H9 (cell line): ENCODE data around the gene MTHFD1L. TPM values are rescaled to one million over a fixed set of nuclear protein-coding genes. Genes with fewer than 3 reads are reported as not detected.

Experiments used
- DNase-seq: peaks from one replicate; pipeline ENCODE4 v3.0.0-alpha.2; 2017
- H2AFZ ChIP-seq: one replicate; pipeline ENCODE4 v1.6.1; 2013; ENCODE audit warnings: mild to moderate bottlenecking, low read length, control low read depth, moderate library complexity
- H2AK5ac ChIP-seq: 2 replicates; pipeline ENCODE4 v1.6.1; 2013; ENCODE audit warnings: low read length, control low read depth, mixed read lengths; ENCODE audit not compliant: insufficient read length
- H2BK120ac ChIP-seq: one replicate; pipeline ENCODE4 v1.6.1; 2013; ENCODE audit warnings: low read depth, mild to moderate bottlenecking, low read length, control low read depth, inconsistent platforms; ENCODE audit not compliant: poor library complexity, severe bottlenecking
- H2BK12ac ChIP-seq: 2 replicates; pipeline ENCODE4 v1.6.1; 2013; ENCODE audit warnings: low read length, control low read depth, mixed read lengths, low read depth; ENCODE audit not compliant: insufficient read length
- H2BK15ac ChIP-seq: 2 replicates; pipeline ENCODE4 v1.6.1; 2013; ENCODE audit warnings: low read depth, low read length, control low read depth
- H2BK20ac ChIP-seq: one replicate; pipeline ENCODE4 v1.6.1; 2013; ENCODE audit warnings: low read depth, mild to moderate bottlenecking, low read length, control low read depth, inconsistent platforms; ENCODE audit not compliant: poor library complexity, severe bottlenecking
- H2BK5ac ChIP-seq: 2 replicates; pipeline ENCODE4 v1.6.1; 2013; ENCODE audit warnings: low read length, control low read depth, mixed read lengths; ENCODE audit not compliant: insufficient read length
- H3K14ac ChIP-seq: 2 replicates; pipeline ENCODE4 v1.6.1; 2013; ENCODE audit warnings: low read length, control low read depth; ENCODE audit not compliant: insufficient read depth
- H3K18ac ChIP-seq: 2 replicates; pipeline ENCODE4 v1.6.1; 2013; ENCODE audit warnings: low read depth, mild to moderate bottlenecking, mixed read lengths, low read length, control low read depth; ENCODE audit not compliant: insufficient read length
- H3K23ac ChIP-seq: 2 replicates; pipeline ENCODE4 v1.6.1; 2013; ENCODE audit warnings: low read length, control low read depth, mixed read lengths, low read depth; ENCODE audit not compliant: insufficient read length
- H3K23me2 ChIP-seq: 2 replicates; pipeline ENCODE4 v1.6.1; 2013; ENCODE audit warnings: low read depth, mild to moderate bottlenecking, mixed read lengths, low read length, control low read depth; ENCODE audit not compliant: insufficient read length, poor library complexity, severe bottlenecking
- H3K27ac ChIP-seq: 2 replicates; pipeline ENCODE4 v1.5.1; 2013; ENCODE audit warnings: low read length, control low read depth, mixed read lengths, low read depth; ENCODE audit not compliant: insufficient read length
- H3K27me3 ChIP-seq: 2 replicates; pipeline ENCODE4 v1.6.1; 2013; ENCODE audit warnings: low read length, control low read depth, inconsistent platforms; ENCODE audit not compliant: insufficient read depth
- H3K4ac ChIP-seq: 2 replicates; pipeline ENCODE4 v1.6.1; 2013; ENCODE audit warnings: low read depth, mild to moderate bottlenecking, control low read depth, inconsistent platforms, low read length, moderate library complexity
- H3K4me1 ChIP-seq: 2 replicates; pipeline ENCODE4 v1.6.1; 2013; ENCODE audit warnings: low read length, control low read depth, inconsistent platforms; ENCODE audit not compliant: insufficient read depth
- H3K4me2 ChIP-seq: 2 replicates; pipeline ENCODE4 v1.6.1; 2013; ENCODE audit warnings: low read length, control low read depth, mixed read lengths; ENCODE audit not compliant: insufficient read length, insufficient read depth
- H3K56ac ChIP-seq: 2 replicates; pipeline ENCODE4 v1.6.1; 2013; ENCODE audit warnings: low read depth, mild to moderate bottlenecking, mixed read lengths, low read length, control low read depth; ENCODE audit not compliant: insufficient read length
- H3K79me1 ChIP-seq: 2 replicates; pipeline ENCODE4 v1.6.1; 2013; ENCODE audit warnings: low read depth, mild to moderate bottlenecking, moderate library complexity, low read length, control low read depth, inconsistent platforms; ENCODE audit not compliant: insufficient read depth, poor library complexity, severe bottlenecking
- H3K79me2 ChIP-seq: 2 replicates; pipeline ENCODE4 v1.6.1; 2013; ENCODE audit warnings: low read length, control low read depth, inconsistent platforms; ENCODE audit not compliant: insufficient read depth
- H3K9ac ChIP-seq: 2 replicates; pipeline ENCODE4 v1.6.1; 2013; ENCODE audit warnings: low read length, control low read depth, mixed read lengths; ENCODE audit not compliant: insufficient read length; ENCODE audit errors: extremely low read depth
- H3K9me3 ChIP-seq: one replicate; pipeline ENCODE4 v1.6.1; 2013; ENCODE audit warnings: low read depth, low read length, inconsistent platforms; ENCODE audit not compliant: control insufficient read depth
- H3T11ph ChIP-seq: one replicate; pipeline ENCODE4 v1.6.1; 2013; ENCODE audit warnings: mild to moderate bottlenecking, low read length, control low read depth, inconsistent platforms
- H4K20me1 ChIP-seq: one replicate; pipeline ENCODE4 v1.6.1; 2013; ENCODE audit not compliant: control insufficient read depth, insufficient read length, insufficient read depth
- H4K5ac ChIP-seq: 2 replicates; pipeline ENCODE4 v1.6.1; 2013; ENCODE audit warnings: low read depth, mild to moderate bottlenecking, mixed read lengths, low read length, control low read depth; ENCODE audit not compliant: insufficient read length
- H4K8ac ChIP-seq: replicated peaks from 2 replicates; pipeline ENCODE4 v1.6.1; 2013; ENCODE audit warnings: low read length, control low read depth, mixed read lengths, low read depth; ENCODE audit not compliant: insufficient read length
- H4K91ac ChIP-seq: 2 replicates; pipeline ENCODE4 v1.6.1; 2013; ENCODE audit warnings: low read depth, mild to moderate bottlenecking, moderate library complexity, mixed read lengths, low read length, control low read depth; ENCODE audit not compliant: insufficient read length
- H3K27ac Mint-ChIP-seq, 3 experiments: 2 replicates in 2 of 3; 3 replicates in 1 of 3; pipeline ENCODE4 v1.8.0; 2020 to 2021; ENCODE audit warnings: mixed read lengths in 3 of 3, mild to moderate bottlenecking in 1 of 3, moderate library complexity in 1 of 3
- H3K27me3 Mint-ChIP-seq: 2 replicates; pipeline ENCODE4 v1.8.0; 2021; ENCODE audit warnings: low read depth, mild to moderate bottlenecking, moderate library complexity, mixed read lengths
- H3K36me3 Mint-ChIP-seq, 3 experiments: 2 replicates in 2 of 3; 3 replicates in 1 of 3; pipeline ENCODE4 v1.8.0; 2020 to 2021; ENCODE audit warnings: low read depth in 3 of 3, mixed read lengths in 3 of 3; ENCODE audit not compliant: insufficient read depth in 1 of 3
- H3K4me1 Mint-ChIP-seq, 2 experiments: 2 replicates each; pipeline ENCODE4 v1.8.0; 2020; ENCODE audit warnings: mixed read lengths in 2 of 2
- H3K4me3 Mint-ChIP-seq, 2 experiments: 2 replicates in 1 of 2; 3 replicates in 1 of 2; pipeline ENCODE4 v1.8.0; 2020 to 2021; ENCODE audit warnings: mild to moderate bottlenecking in 2 of 2, mixed read lengths in 2 of 2, moderate library complexity in 1 of 2
- H3K9me3 Mint-ChIP-seq, 2 experiments: 2 replicates in 1 of 2; 3 replicates in 1 of 2; pipeline ENCODE4 v1.8.0; 2020; ENCODE audit warnings: mild to moderate bottlenecking in 2 of 2, mixed read lengths in 2 of 2, moderate library complexity in 1 of 2
- WGBS: extraction: QIAGEN DNeasy Blood & Tissue Kit; methylation state at CpG from one replicate; pipeline ENCODE4 v1.1.7; 2013; ENCODE audit warnings: missing lambda C conversion rate, low lambda C conversion rate, mixed read lengths; ENCODE audit not compliant: insufficient read length; ENCODE audit errors: extremely low coverage; 5-methylcytosine and 5-hydroxymethylcytosine counted together
- total RNA-seq: library from RNA; stranded (reverse); gene quantifications from 2 replicates; pipeline ENCODE4 v1.2.1, GENCODE V29; 2021
- TF ChIP-seq, protein P1 (sequence below): fragments of 200-600 bp; sonication (generic); conservative IDR thresholded peaks from 3 replicates; pipeline ENCODE4 v1.8.0; 2021; ENCODE audit warnings: antibody characterized with exemption, mild to moderate bottlenecking

MTHFD1L gene
- total RNA-seq, 1 experiment from 2014 or later = 90.2 TPM

DNA sequence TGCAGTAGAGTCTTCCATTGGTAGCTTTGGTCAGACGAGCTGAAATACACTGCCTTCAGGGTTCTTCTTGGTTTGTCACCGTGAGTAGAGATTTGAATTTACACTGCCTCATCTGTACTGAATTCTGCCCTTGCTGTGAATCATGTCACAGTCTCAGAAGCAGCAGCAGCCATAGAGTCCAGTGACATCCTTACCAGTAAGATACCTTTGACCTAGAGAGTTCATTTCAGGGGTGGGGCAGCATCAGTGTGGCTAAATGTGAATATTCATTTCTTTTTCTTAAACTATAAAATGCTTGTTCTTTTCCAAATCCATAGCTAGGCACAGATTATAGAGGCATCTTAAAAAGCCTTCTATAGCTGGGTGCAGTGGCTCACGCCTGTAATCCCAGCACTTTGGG lies 223.5 kb downstream of the MTHFD1L start:
- Histone ChIP-seq H3K18ac (no peak overlapping the region), H3K4ac (no peak overlapping the region), H2BK120ac (no peak overlapping the region), H3T11ph (no peak overlapping the region), H2AK5ac (no peak overlapping the region), H4K8ac (no peak overlapping the region), H3K9ac (no peak overlapping the region), H3K23me2 (no peaks in the 10 kb centered on the region), H2BK20ac (no peak overlapping the region), H3K79me2 (no peaks in the 10 kb centered on the region), H3K4me1 (no peaks in the 10 kb centered on the region; the same call in 1 of the 2 replicates), H3K79me1 (no peaks in the 10 kb centered on the region), H3K9me3 (no peaks in the 10 kb centered on the region), H3K23ac (no peak overlapping the region), H3K56ac (no peak overlapping the region), H2BK15ac (no peak overlapping the region), H3K4me2 (no peak overlapping the region), H3K27me3 (no peaks in the 10 kb centered on the region), H4K5ac (no peak overlapping the region), H2AFZ (no peak overlapping the region), H2BK5ac (no peak overlapping the region), H3K14ac (no peak overlapping the region), H4K91ac (no peak overlapping the region), H2BK12ac (no peak overlapping the region), H4K20me1 (no peaks in the 10 kb centered on the region), H3K27ac (no peak overlapping the region)
- H3K36me3 Mint-ChIP-seq = peaks cover 29 to 33% (median 30%) of the 10 kb centered on the region in 3 experiments
- TF ChIP-seq, protein P1, sequence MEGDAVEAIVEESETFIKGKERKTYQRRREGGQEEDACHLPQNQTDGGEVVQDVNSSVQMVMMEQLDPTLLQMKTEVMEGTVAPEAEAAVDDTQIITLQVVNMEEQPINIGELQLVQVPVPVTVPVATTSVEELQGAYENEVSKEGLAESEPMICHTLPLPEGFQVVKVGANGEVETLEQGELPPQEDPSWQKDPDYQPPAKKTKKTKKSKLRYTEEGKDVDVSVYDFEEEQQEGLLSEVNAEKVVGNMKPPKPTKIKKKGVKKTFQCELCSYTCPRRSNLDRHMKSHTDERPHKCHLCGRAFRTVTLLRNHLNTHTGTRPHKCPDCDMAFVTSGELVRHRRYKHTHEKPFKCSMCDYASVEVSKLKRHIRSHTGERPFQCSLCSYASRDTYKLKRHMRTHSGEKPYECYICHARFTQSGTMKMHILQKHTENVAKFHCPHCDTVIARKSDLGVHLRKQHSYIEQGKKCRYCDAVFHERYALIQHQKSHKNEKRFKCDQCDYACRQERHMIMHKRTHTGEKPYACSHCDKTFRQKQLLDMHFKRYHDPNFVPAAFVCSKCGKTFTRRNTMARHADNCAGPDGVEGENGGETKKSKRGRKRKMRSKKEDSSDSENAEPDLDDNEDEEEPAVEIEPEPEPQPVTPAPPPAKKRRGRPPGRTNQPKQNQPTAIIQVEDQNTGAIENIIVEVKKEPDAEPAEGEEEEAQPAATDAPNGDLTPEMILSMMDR = no peak
- H3K4me1 Mint-ChIP-seq = peaks cover 31 to 44% of the 10 kb centered on the region in 2 experiments
- H3K27me3 Mint-ChIP-seq = no peaks in the 10 kb centered on the region
- no CpG with 5 or more reads among the region's 3 CpGs for WGBS
- peak overlapping the region in 2 of 3 experiments; percentile 60 to 79; a peak in 3 of 7 replicates for H3K27ac Mint-ChIP-seq
- no peak overlapping the region for H3K4me3 Mint-ChIP-seq
- no peaks in the 10 kb centered on the region for H3K9me3 Mint-ChIP-seq
- no peak for DNase-seq
